Ishikawa (cell line): ENCODE measurements around the gene ADARB1.

ENCODE experiments used
- CEBPB ChIP-seq: IDR thresholded peaks from 2 replicates; pipeline ENCODE4 v1.6.1; 2012
- CREB1 ChIP-seq: IDR thresholded peaks from 2 replicates; pipeline ENCODE4 v1.6.1; 2012; ENCODE audit warnings: low read depth
- EGR1 ChIP-seq: IDR thresholded peaks from 2 replicates; pipeline ENCODE4 v1.6.1; 2012
- EP300 ChIP-seq: IDR thresholded peaks from 2 replicates; pipeline ENCODE4 v1.6.1; 2012; ENCODE audit warnings: borderline replicate concordance
- FOXM1 ChIP-seq: IDR thresholded peaks from 2 replicates; pipeline ENCODE4 v1.6.1; 2012; ENCODE audit warnings: low read depth, borderline replicate concordance
- MAX ChIP-seq: IDR thresholded peaks from 2 replicates; pipeline ENCODE4 v1.6.1; 2012
- NFIC ChIP-seq: IDR thresholded peaks from 2 replicates; pipeline ENCODE4 v1.6.1; 2012
- RAD21 ChIP-seq: IDR thresholded peaks from 2 replicates; pipeline ENCODE4 v1.6.1; 2012; ENCODE audit warnings: low read depth
- REST ChIP-seq: IDR thresholded peaks from 2 replicates; pipeline ENCODE4 v1.6.1; 2012; ENCODE audit warnings: low read depth, mild to moderate bottlenecking
- TAF1 ChIP-seq: IDR thresholded peaks from 2 replicates; pipeline ENCODE4 v1.6.1; 2012; ENCODE audit warnings: low read depth, mild to moderate bottlenecking
- TCF12 ChIP-seq: IDR thresholded peaks from 2 replicates; pipeline ENCODE4 v1.6.1; 2012; ENCODE audit warnings: low read depth
- TEAD4 ChIP-seq: IDR thresholded peaks from 2 replicates; pipeline ENCODE4 v1.6.1; 2012
- YY1 ChIP-seq: IDR thresholded peaks from 2 replicates; pipeline ENCODE4 v1.6.1; 2012; ENCODE audit warnings: low read depth
- ZBTB7A ChIP-seq: IDR thresholded peaks from 2 replicates; pipeline ENCODE4 v1.6.1; 2012; ENCODE audit warnings: low read depth

GRCh38 chr21:45057886-45058285, 16.5 kb upstream of the ADARB1 start:
- TF ChIP-seq EP300 = no peak
- no peak for TF ChIP-seq REST
- no peak for TF ChIP-seq CEBPB
- TF ChIP-seq MAX = no peak
- TF ChIP-seq TAF1 = no peak
- no peak for TF ChIP-seq RAD21
- TF ChIP-seq FOXM1 = no peak
- TF ChIP-seq ZBTB7A = no peak
- no peak for TF ChIP-seq EGR1
- no peak for TF ChIP-seq NFIC
- no peak for TF ChIP-seq YY1
- TF ChIP-seq TCF12 = no peak
- no peak for TF ChIP-seq TEAD4
- no peak for TF ChIP-seq CREB1
